Measurements from ENCODE around the gene FOXP1.
A peak's percentile ranks its signal among the peaks of the same experiment; 100 is the strongest.

Gene FOXP1

DNA sequence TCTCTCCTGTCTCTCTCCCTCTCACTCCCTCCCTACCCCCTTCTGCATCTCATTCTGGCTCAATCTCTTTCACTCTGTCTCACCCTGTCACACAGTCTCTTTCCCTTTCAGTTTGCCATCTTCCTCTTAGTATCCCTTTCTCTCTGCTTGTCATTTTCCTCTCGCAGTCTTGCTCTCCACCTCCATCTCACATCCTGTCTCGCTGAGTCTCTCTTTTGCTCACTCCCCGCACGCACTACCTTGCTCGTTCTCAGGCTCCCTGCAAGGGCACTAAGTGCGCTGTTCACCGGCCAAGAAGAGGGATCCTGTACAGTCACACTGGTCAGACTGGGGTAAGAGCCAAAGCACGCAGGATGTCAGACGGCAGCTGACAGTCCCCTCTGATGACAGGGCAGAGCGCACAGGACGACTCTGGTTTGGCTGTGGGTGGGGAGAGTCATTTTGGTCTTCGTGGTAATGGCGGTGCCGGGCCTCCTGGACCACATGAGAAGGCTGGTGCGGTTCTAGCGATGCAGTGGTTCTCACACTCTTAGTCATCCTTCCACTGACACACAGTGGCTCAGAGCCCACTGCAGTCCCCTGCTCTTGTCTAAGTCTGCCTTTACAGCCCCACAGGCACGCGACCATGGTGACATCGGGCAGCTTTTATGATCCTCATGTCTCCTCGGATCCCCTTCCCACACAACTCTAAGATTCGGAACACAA lies 356.8 kb downstream of the FOXP1 start:
- no peak for DNase-seq

- no peak for DNase-seq
Measured at GRCh38 chr3:71225951-71226564, 357.5 kb downstream of the FOXP1 start.

- no peak for DNase-seq
Measured at GRCh38 chr3:71225002-71225684, 358.4 kb downstream of the FOXP1 start.

GRCh38 chr3:71219744-71220638 lies 363.5 kb downstream of the FOXP1 start:
- DNase-seq = no peak

DNA sequence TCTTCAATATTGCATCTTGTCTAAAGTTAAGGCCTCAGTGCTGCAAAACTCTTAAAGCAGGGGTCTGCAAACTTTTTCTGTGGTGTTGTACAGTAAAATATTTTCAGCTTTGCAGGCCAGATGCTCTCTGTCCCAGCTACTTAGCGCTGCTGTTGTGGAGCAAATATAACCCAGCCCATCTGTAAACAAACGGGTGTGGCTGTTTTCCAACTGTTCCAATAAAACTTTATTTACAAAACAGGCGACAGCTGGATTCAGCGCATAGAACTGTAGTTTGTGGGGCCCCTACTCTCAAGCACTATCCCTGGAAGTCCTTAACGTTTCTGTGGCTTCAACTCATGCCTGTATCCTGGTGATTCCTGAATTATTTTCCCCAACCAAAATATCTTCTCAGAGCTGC lies 365.0 kb downstream of the FOXP1 start:
- DNase-seq = peak; percentile 27

- peak; percentile 82 for DNase-seq
Measured at GRCh38 chr3:71217640-71218222, 365.8 kb downstream of the FOXP1 start.

DNA sequence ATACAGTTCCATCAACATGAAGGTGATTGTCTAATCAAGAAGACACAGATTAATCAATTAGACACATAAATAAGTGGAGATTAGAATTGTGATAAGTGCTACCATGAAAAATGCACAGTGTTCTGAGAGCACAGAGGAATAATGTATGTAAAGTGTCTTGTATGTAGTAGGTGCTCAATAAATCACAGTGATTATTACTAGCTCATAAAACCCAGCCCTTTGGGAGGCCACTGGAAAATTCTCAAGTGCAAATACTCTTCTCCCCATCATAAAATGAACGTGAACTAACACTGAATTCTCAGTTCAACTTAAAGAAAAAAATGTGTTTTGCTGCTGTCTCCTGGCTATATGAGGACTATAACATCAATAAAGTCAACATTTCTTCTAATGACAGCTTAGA lies 368.2 kb downstream of the FOXP1 start:
- DNase-seq = no peak

GRCh38 chr3:71214797-71215196 lies 368.7 kb downstream of the FOXP1 start:
- no peak for DNase-seq

- DNase-seq = no peak
Measured at GRCh38 chr3:71214016-71214415, 369.5 kb downstream of the FOXP1 start.

GRCh38 chr3:71211083-71211482 lies 372.4 kb downstream of the FOXP1 start:
- DNase-seq = no peak

DNA sequence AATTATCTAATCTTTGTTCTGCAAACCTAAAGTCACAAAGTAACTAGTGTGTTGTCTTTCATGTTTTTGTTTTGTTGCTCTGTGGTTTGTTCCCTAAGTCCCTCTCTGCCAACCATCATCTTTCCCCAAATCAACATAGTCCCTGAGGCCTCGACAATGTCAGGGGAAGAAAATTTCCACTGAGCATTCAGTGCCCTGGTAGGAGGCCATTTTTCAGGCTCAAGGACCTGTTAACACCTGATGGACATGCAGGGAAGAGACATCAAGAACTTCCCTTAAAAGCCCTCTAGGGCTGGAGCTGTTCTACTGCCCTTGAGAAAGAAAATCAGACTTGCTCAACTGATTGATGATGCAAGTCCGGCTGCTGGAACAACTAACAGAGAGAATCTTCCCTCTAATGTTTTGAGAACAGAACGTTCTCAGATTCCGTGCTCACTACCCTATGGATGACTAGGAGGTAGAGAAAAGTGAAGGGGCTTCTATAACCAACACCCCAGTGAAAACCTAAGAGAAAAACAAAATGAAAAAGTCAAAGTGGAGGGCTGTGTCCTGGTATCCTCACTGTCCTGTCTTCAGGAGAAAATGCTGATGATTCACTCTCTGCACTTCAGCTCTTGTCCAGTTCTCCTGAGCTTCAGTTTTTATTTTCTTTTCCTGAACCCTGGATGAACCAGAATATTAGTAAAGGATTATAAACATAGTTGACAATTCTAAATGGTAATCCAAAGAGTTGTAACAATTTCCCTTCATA lies 373.1 kb downstream of the FOXP1 start:
- DNase-seq = no peak

- peak; percentile 92 for DNase-seq
Measured at GRCh38 chr3:71208211-71209095, 375.1 kb downstream of the FOXP1 start.

GRCh38 chr3:71207632-71208031 lies 375.9 kb downstream of the FOXP1 start:
- DNase-seq = no peak

DNA sequence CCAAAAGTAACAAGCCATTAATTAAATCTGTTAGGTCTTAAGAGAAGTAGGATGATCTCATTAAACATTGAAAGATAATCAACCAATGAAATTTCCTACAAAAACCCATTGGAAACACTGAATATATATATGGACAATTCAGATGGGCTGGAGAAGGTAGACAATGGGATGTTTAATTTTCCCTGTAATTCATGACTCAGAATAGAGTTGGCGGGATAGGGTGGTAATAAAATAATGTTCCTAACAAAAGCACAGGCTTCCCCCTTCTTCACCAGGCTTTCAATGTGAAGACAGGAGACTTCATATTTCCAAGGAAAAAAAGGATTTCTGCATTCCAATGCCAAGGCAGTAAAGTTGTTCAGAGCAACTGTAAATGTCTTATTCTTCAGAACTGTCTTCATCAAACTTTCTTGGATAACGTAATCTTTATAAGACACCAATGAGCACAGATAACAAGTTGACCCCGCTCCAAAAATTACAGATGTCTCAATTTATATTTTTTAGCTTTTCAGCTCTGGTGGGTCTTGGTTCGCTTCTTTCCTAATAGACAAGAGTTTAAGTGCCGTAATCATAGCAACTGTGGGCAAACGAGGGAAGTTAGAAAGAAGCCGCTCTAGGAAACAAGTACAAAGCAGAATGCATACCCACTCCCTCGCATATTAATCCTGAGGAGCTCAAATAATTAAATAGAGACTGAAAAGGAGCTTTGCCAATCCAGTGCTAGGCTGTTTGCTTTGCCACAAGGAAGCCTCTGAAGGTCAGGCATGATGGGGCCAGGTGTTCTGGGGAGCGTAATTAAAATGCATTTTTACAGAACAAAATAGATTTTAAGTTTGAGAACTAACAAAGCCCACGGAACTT lies 377.0 kb downstream of the FOXP1 start:
- peak; percentile 78 for DNase-seq

GRCh38 chr3:71203727-71204488 lies 379.6 kb downstream of the FOXP1 start:
- DNase-seq = no peak

- peak; percentile 33 for DNase-seq
Measured at GRCh38 chr3:71202848-71203533, 380.5 kb downstream of the FOXP1 start.

- DNase-seq = peak; percentile 41
Measured at GRCh38 chr3:71201939-71202338, 381.6 kb downstream of the FOXP1 start.

DNA sequence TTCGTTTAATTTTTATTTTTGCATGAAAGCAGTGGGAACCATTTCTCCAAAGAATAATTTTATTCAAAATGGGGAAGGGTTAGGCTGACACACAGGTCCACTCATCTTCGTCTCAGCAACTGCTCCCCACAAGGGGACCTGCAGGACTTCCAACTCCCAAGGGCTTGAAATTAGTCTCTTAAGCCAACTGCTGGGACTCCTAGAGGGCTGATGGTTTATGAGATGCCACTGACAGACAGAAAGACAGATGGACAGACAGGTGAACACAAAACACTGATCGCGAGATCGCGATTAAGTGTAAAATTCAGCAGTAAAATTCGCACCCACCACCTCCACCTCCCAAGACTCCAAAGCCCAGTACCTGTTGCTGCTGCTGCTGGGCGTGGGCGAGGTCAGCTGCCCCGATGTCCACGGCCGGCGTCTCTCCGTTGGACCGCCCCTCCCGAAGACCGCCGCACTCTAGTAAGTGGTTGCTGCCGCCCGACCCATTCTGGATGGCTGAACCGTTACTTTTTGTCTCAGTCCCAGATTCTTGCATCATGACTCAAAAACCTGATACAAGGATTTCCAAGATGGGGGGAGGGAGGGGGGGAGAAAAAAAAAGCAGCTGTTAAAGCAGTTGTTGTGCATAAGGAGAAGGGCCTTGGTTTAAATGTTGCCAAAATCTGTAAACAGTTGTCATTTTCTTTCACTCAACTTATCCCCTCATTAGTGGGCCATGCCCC lies 385.5 kb downstream of the FOXP1 start:
- DNase-seq = no peak

Measured in NCI-H69 (cell line).